Measurements from ENCODE around the gene FRMD1. TPM values are rescaled to one million over a fixed set of nuclear protein-coding genes. Genes with fewer than 3 reads are reported as not detected.

FRMD1 gene
- total RNA-seq, 1 donor from 2014 or later = not detected

DNA sequence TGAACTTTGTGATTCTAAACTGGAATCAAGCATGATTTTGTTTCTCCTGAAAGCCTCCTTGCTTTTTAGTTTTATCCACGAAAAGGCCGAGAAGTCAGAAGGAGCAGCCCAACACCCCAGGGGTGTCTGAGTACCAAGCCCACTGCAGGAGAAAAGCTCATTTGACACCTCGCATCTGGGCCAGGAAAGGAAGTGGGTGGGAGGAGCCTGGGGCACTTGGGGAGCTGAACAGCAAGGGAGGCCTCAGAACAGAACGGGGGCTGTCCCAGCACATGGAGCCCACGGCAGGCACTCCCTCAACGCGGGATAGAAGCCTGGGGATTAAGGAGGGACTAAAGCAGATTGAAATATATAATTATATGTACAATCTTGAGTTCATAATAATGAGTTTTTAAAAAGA lies 75.0 kb downstream of the FRMD1 start:
- Mint-ChIP-seq H3K4me1 (no peaks in the 10 kb centered on the region), H3K27ac (no peak overlapping the region), H3K4me3 (no peak overlapping the region), H3K36me3 (ENCODE audit: low read depth) (no peaks in the 10 kb centered on the region), H3K27me3 (no peaks in the 10 kb centered on the region), H3K9me3 (peaks cover 6% of the 10 kb centered on the region)
- CTCF ChIA-PET = no interaction called here
- ATAC-seq (ENCODE audit: low read depth) = no peak
- POLR2A ChIA-PET = no interaction called here
- no peak for DNase-seq
- TF ChIP-seq, protein P1, sequence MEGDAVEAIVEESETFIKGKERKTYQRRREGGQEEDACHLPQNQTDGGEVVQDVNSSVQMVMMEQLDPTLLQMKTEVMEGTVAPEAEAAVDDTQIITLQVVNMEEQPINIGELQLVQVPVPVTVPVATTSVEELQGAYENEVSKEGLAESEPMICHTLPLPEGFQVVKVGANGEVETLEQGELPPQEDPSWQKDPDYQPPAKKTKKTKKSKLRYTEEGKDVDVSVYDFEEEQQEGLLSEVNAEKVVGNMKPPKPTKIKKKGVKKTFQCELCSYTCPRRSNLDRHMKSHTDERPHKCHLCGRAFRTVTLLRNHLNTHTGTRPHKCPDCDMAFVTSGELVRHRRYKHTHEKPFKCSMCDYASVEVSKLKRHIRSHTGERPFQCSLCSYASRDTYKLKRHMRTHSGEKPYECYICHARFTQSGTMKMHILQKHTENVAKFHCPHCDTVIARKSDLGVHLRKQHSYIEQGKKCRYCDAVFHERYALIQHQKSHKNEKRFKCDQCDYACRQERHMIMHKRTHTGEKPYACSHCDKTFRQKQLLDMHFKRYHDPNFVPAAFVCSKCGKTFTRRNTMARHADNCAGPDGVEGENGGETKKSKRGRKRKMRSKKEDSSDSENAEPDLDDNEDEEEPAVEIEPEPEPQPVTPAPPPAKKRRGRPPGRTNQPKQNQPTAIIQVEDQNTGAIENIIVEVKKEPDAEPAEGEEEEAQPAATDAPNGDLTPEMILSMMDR (IDR thresholded peaks at IDR 0.05) = no peak
- intact Hi-C loops (cut with micrococcal nuclease) = no loop called here

Other genes with a start within 250 kb of the FRMD1 start
- gene KIF25, start 81.5 kb downstream of the FRMD1 start, total RNA-seq = not detected in 2 replicates
- not detected in 2 replicates for gene DACT2, start 240.6 kb upstream of the FRMD1 start, total RNA-seq

All from activated B cell treated with CpG ODN at 0.5 μM for 24 hours (primary cell).